Measurements from ENCODE around the gene ZNF692. TPM values are rescaled to one million over a fixed set of nuclear protein-coding genes. Genes with fewer than 3 reads are reported as not detected.
A peak's percentile ranks its signal among the peaks of the same experiment; 100 is the strongest.

ZNF692 gene
- total RNA-seq, 1 experiment from 2014 or later = 40.1 TPM

GRCh38 chr1:248822148-248823032, 36.5 kb downstream of the ZNF692 start:
- TF ChIP-seq CTCF (conservative IDR thresholded peaks at IDR 0.05) = no peak
- Histone ChIP-seq H4K20me1 (ENCODE audit: control insufficient read depth, insufficient read depth, insufficient read length) (no peaks in the 10 kb centered on the region), H2BK12ac (ENCODE audit: insufficient read length, low read depth, low read length) (no peak overlapping the region), H4K8ac (replicated peaks; ENCODE audit: insufficient read length, low read depth, low read length) (no peak overlapping the region), H3K4ac (ENCODE audit: low read depth, low read length) (no peak overlapping the region), H2AK5ac (ENCODE audit: insufficient read length, low read length) (no peak overlapping the region), H3K79me2 (ENCODE audit: insufficient read depth, low read length) (peaks cover 5% of the 10 kb centered on the region; the same call in 1 of the 2 replicates), H3K56ac (ENCODE audit: insufficient read length, low read depth, low read length) (no peak overlapping the region), H3T11ph (ENCODE audit: low read length) (no peak overlapping the region), H2AFZ (ENCODE audit: low read length) (no peak overlapping the region), H3K79me1 (ENCODE audit: insufficient read depth, low read depth, low read length, poor library complexity, severe bottlenecking) (peaks cover 12% of the 10 kb centered on the region), H3K27ac (ENCODE audit: insufficient read length, low read depth, low read length) (no peak overlapping the region), H4K5ac (ENCODE audit: insufficient read length, low read depth, low read length) (no peak overlapping the region), H2BK5ac (ENCODE audit: insufficient read length, low read length) (no peak overlapping the region), H3K23ac (ENCODE audit: insufficient read length, low read depth, low read length) (no peak overlapping the region), H3K14ac (ENCODE audit: insufficient read depth, low read length) (no peak overlapping the region), H3K27me3 (ENCODE audit: insufficient read depth, low read length) (no peaks in the 10 kb centered on the region), H3K9ac (ENCODE audit: extremely low read depth, insufficient read length, low read length) (no peak overlapping the region), H4K91ac (ENCODE audit: insufficient read length, low read depth, low read length) (no peak overlapping the region), H3K4me2 (ENCODE audit: insufficient read depth, insufficient read length, low read length) (no peak overlapping the region), H3K4me1 (ENCODE audit: insufficient read depth, low read length) (peaks cover 2% of the 10 kb centered on the region; the same call in 1 of the 2 replicates), H2BK20ac (ENCODE audit: low read depth, low read length, poor library complexity, severe bottlenecking) (no peak overlapping the region), H2BK120ac (ENCODE audit: low read depth, low read length, poor library complexity, severe bottlenecking) (no peak overlapping the region), H3K23me2 (ENCODE audit: insufficient read length, low read depth, low read length, poor library complexity, severe bottlenecking) (peaks cover 4% of the 10 kb centered on the region), H2BK15ac (ENCODE audit: low read depth, low read length) (no peak overlapping the region), H3K18ac (ENCODE audit: insufficient read length, low read depth, low read length) (no peak overlapping the region), H3K9me3 (ENCODE audit: control insufficient read depth, low read depth, low read length) (no peaks in the 10 kb centered on the region)
- H3K27ac Mint-ChIP-seq = peak overlapping the region in 1 of 3 experiments; percentile 47; a peak in 1 of 7 replicates
- H3K36me3 Mint-ChIP-seq (ENCODE audit: insufficient read depth in 1 of 3, low read depth in 3 of 3) = peaks cover 13 to 44% (median 42%) of the 10 kb centered on the region in 3 experiments; a peak in 6 of 7 replicates
- H3K4me1 Mint-ChIP-seq = peaks cover 27% of the 10 kb centered on the region in 2 experiments
- no peak overlapping the region for H3K4me3 Mint-ChIP-seq
- H3K9me3 Mint-ChIP-seq = no peaks in the 10 kb centered on the region; a peak in 2 of 5 replicates
- no CpG with 5 or more reads among the region's 15 CpGs for WGBS (ENCODE audit: extremely low coverage, insufficient read length, low lambda C conversion rate)
- no peaks in the 10 kb centered on the region for H3K27me3 Mint-ChIP-seq (ENCODE audit: low read depth)
- no peak for DNase-seq

Data from H9 (cell line).